Smooth muscle cell (in vitro differentiated cells): ENCODE data around the gene GMPR. TPM values are rescaled to one million over a fixed set of nuclear protein-coding genes. Genes with fewer than 3 reads are reported as not detected.

Experiments
- DNase-seq: peaks from one replicate; lab custom pipeline; 2025; ENCODE audit not compliant: unreplicated experiment; lab: John Stamatoyannopoulos, UW
- H2AFZ ChIP-seq: fragments of 200-600 bp; sonication (generic); 2 replicates; pipeline ENCODE4 v1.6.0; 2016; ENCODE audit warnings: antibody characterized with exemption, low read depth, mild to moderate bottlenecking
- H3F3A ChIP-seq: fragments of 200-600 bp; sonication (generic); 2 replicates; pipeline ENCODE4 v1.6.0; 2017; ENCODE audit warnings: antibody characterized with exemption, low read depth
- H3K27ac ChIP-seq: fragments of 200-600 bp; sonication (generic); 2 replicates; pipeline ENCODE4 v1.5.1; 2016; ENCODE audit warnings: low read depth, mild to moderate bottlenecking
- H3K27me3 ChIP-seq: fragments of 200-600 bp; sonication (generic); 2 replicates; pipeline ENCODE4 v1.6.1; 2016; ENCODE audit warnings: low read depth, mild to moderate bottlenecking
- H3K36me3 ChIP-seq: fragments of 200-600 bp; sonication (generic); 2 replicates; pipeline ENCODE4 v1.5.1; 2016; ENCODE audit warnings: low read depth
- H3K4me1 ChIP-seq: fragments of 200-600 bp; sonication (generic); 2 replicates; pipeline ENCODE4 v1.5.1; 2016; ENCODE audit warnings: low read depth
- H3K4me2 ChIP-seq: fragments of 200-600 bp; sonication (generic); 2 replicates; pipeline ENCODE4 v1.6.0; 2016; ENCODE audit warnings: mild to moderate bottlenecking
- H3K4me3 ChIP-seq: fragments of 200-600 bp; sonication (generic); 2 replicates; pipeline ENCODE4 v1.5.1; 2016; ENCODE audit warnings: mild to moderate bottlenecking
- H3K79me2 ChIP-seq: fragments of 200-600 bp; sonication (generic); 2 replicates; pipeline ENCODE4 v1.6.0; 2016; ENCODE audit warnings: low read depth, mild to moderate bottlenecking
- H3K9ac ChIP-seq: fragments of 200-600 bp; sonication (generic); 2 replicates; pipeline ENCODE4 v1.6.0; 2016; ENCODE audit warnings: low read depth
- H3K9me3 ChIP-seq: fragments of 200-600 bp; sonication (generic); replicated peaks from 2 replicates; pipeline ENCODE4 v1.5.1; 2016; ENCODE audit warnings: low read depth
- H4K20me1 ChIP-seq: fragments of 200-600 bp; sonication (generic); 2 replicates; pipeline ENCODE4 v1.6.0; 2016; ENCODE audit warnings: low read depth
- CTCF ChIP-seq: fragments of 200-600 bp; sonication (generic); IDR thresholded peaks from 2 replicates; pipeline ENCODE4 v1.5.1; 2017; ENCODE audit warnings: borderline replicate concordance, mild to moderate bottlenecking, antibody characterized with exemption; ENCODE audit not compliant: insufficient read depth, poor library complexity, severe bottlenecking
- WGBS: methylation state at CpG from one replicate; pipeline ENCODE4 v1.1.7; 2016; ENCODE audit warnings: low lambda C conversion rate; 5-methylcytosine and 5-hydroxymethylcytosine counted together
- polyA plus RNA-seq: library from polyadenylated mRNA; unstranded; fragments of >200 nt; fragmentation: Nextera tagmentation; extraction: Ambion mirVana; gene quantifications from 2 replicates; pipeline ENCODE4 v1.2.1, GENCODE V29; 2016
- total RNA-seq: library from RNA; depleted of rRNA; stranded (reverse); fragments of >200 nt; gene quantifications from 2 replicates; pipeline ENCODE4 v1.2.3, GENCODE V29; 2014

GMPR gene
- total and polyA plus RNA-seq, 2 experiments from 2014 or later, result 0.74 to 1.3 TPM

GRCh38 chr6:16236631-16237199 lies 1.7 kb upstream of the GMPR start:
- Histone ChIP-seq H2AFZ (peak overlapping the region; percentile 39), H3K4me2 (peak overlapping the region; percentile 77), H3K79me2 (no peaks in the 10 kb centered on the region), H3K27ac (no peak overlapping the region), H3K4me1 (peaks cover 16% of the 10 kb centered on the region), H3K9me3 (no peaks in the 10 kb centered on the region), H3K27me3 (no peaks in the 10 kb centered on the region), H3K9ac (no peak overlapping the region), H3K36me3 (no peaks in the 10 kb centered on the region), H3K4me3 (peak overlapping the region; percentile 31), H3F3A (peaks cover 6% of the 10 kb centered on the region), H4K20me1 (no peaks in the 10 kb centered on the region)
- no peak for DNase-seq
- no peak for TF ChIP-seq CTCF
- 46% methylated on average over 3 of the region's 3 CpGs for WGBS

GRCh38 chr6:16237242-16237641 lies 1.1 kb upstream of the GMPR start:
- DNase-seq, result no peak
- no peaks in the 10 kb centered on the region for H3K79me2 ChIP-seq
- TF ChIP-seq CTCF, result no peak
- H3F3A ChIP-seq, result peaks cover 6% of the 10 kb centered on the region
- no peaks in the 10 kb centered on the region for H3K36me3 ChIP-seq
- no peaks in the 10 kb centered on the region for H3K27me3 ChIP-seq
- no peaks in the 10 kb centered on the region for H4K20me1 ChIP-seq
- H3K4me2 ChIP-seq, result no peak overlapping the region
- 94% methylated on average over 7 of the region's 7 CpGs for WGBS
- H3K27ac ChIP-seq, result no peak overlapping the region
- H3K4me1 ChIP-seq, result peaks cover 16% of the 10 kb centered on the region
- no peak overlapping the region for H2AFZ ChIP-seq
- no peak overlapping the region for H3K9ac ChIP-seq
- H3K9me3 ChIP-seq, result no peaks in the 10 kb centered on the region
- H3K4me3 ChIP-seq, result no peak overlapping the region

GRCh38 chr6:16238963-16239797 lies 793 bp downstream of the GMPR start:
- peaks cover 6% of the 10 kb centered on the region for H3F3A ChIP-seq
- no peaks in the 10 kb centered on the region for H3K79me2 ChIP-seq
- H4K20me1 ChIP-seq, result no peaks in the 10 kb centered on the region
- peak overlapping the region; percentile 99 for H3K4me2 ChIP-seq
- 17% methylated on average over 34 of the region's 34 CpGs for WGBS
- no peak overlapping the region for H3K9ac ChIP-seq
- peak overlapping the region; percentile 68 for H3K4me3 ChIP-seq
- H3K36me3 ChIP-seq, result no peaks in the 10 kb centered on the region
- TF ChIP-seq CTCF, result no peak
- H2AFZ ChIP-seq, result peak overlapping the region; percentile 73
- no peak overlapping the region for H3K27ac ChIP-seq
- no peaks in the 10 kb centered on the region for H3K27me3 ChIP-seq
- no peak for DNase-seq
- peaks cover 16% of the 10 kb centered on the region for H3K4me1 ChIP-seq
- H3K9me3 ChIP-seq, result no peaks in the 10 kb centered on the region
